PC-3 (cell line): ENCODE results near the gene CTRB1. TPM values are rescaled to one million over a fixed set of nuclear protein-coding genes. Genes with fewer than 3 reads are reported as not detected.
"Not testable (repeated sequence)": the region's sequence is repeated elsewhere in the genome, so short reads cannot be mapped to it uniquely, and the experiment has no call there.

Experiments used
- ATAC-seq: fragments of 200-7000 bp; cut with Tn5 transposase; 2 replicates; pipeline ENCODE4 v1.9.1; 2020; ENCODE audit warnings: mild to moderate bottlenecking, moderate library complexity
- BruUV-seq: library from RNA; stranded (reverse); fragments of 400-500 nt; replicated peaks from 2 replicates; lab custom pipeline; 2021; lab: Mats Ljungman, UMichigan
- CTCF ChIA-PET: fragments of 300-600 bp; sonication (Branson Sonifier 250); formaldehyde crosslinking; loops from one replicate; lab custom pipeline; 2022; ENCODE audit warnings: antibody characterized with exemption; lab: Charles Lee
- POLR2A ChIA-PET: fragments of 300-600 bp; sonication (Branson Sonifier 250); formaldehyde crosslinking; loops from one replicate; lab custom pipeline; 2022; ENCODE audit warnings: antibody characterized with exemption; ENCODE audit not compliant: unreplicated experiment; lab: Charles Lee
- DNase-seq: peaks from one replicate; pipeline ENCODE4 v3.0.0-alpha.2; 2015
- H2AFZ ChIP-seq: fragments of 300-600 bp; sonication (generic); 2 replicates; pipeline ENCODE4 v1.6.0; 2016; ENCODE audit warnings: antibody characterized with exemption, low read length
- H3F3A ChIP-seq: fragments of 300-600 bp; sonication (generic); one replicate; pipeline ENCODE4 v1.6.0; 2017; ENCODE audit warnings: antibody characterized with exemption, low read length, control low read depth, mild to moderate bottlenecking; ENCODE audit not compliant: unreplicated experiment
- H3K27ac ChIP-seq: fragments of 300-600 bp; sonication (generic); 2 replicates; pipeline ENCODE4 v1.5.1; 2016; ENCODE audit warnings: mild to moderate bottlenecking, low read length
- H3K27me3 ChIP-seq: fragments of 300-600 bp; sonication (generic); 2 replicates; pipeline ENCODE4 v1.6.1; 2016; ENCODE audit warnings: low read length, mixed read lengths
- H3K36me3 ChIP-seq: fragments of 300-600 bp; sonication (generic); 2 replicates; pipeline ENCODE4 v1.6.1; 2016; ENCODE audit warnings: low read depth, mixed run types, low read length, mixed read lengths
- H3K4me1 ChIP-seq: fragments of 300-600 bp; sonication (generic); 2 replicates; pipeline ENCODE4 v1.5.1; 2016; ENCODE audit warnings: low read length; ENCODE audit not compliant: insufficient read depth
- H3K4me2 ChIP-seq: fragments of 300-600 bp; sonication (generic); 2 replicates; pipeline ENCODE4 v1.6.0; 2016; ENCODE audit warnings: low read length
- H3K4me3 ChIP-seq: fragments of 300-600 bp; sonication (generic); 2 replicates; pipeline ENCODE4 v1.5.1; 2016; ENCODE audit warnings: mild to moderate bottlenecking, low read length, mixed read lengths
- H3K79me2 ChIP-seq: fragments of 300-600 bp; sonication (generic); 2 replicates; pipeline ENCODE4 v1.6.1; 2017; ENCODE audit warnings: low read length, mixed read lengths
- H3K9ac ChIP-seq: fragments of 300-600 bp; sonication (generic); 2 replicates; pipeline ENCODE4 v1.6.0; 2016; ENCODE audit warnings: mild to moderate bottlenecking, low read length
- H3K9me2 ChIP-seq: fragments of 300-600 bp; sonication (generic); replicated peaks from 2 replicates; pipeline ENCODE4 v1.6.1; 2016; ENCODE audit warnings: mixed run types, low read length, mixed read lengths
- H3K9me3 ChIP-seq: fragments of 300-600 bp; sonication (generic); 2 replicates; pipeline ENCODE4 v1.6.1; 2016; ENCODE audit warnings: low read length, mixed read lengths
- H4K20me1 ChIP-seq: fragments of 300-600 bp; sonication (generic); 2 replicates; pipeline ENCODE4 v1.6.1; 2016; ENCODE audit warnings: low read length, mixed read lengths
- CTCF ChIP-seq: fragments of 300-600 bp; sonication (generic); conservative IDR thresholded peaks from 2 replicates; pipeline ENCODE4 v1.5.1; 2017; ENCODE audit warnings: antibody characterized with exemption, low read depth, mild to moderate bottlenecking, low read length
- EZH2 ChIP-seq: fragments of 300-600 bp; sonication (generic); IDR thresholded peaks from one replicate; pipeline ENCODE4 v1.6.1; 2017; ENCODE audit warnings: antibody characterized with exemption, mild to moderate bottlenecking, low read length; ENCODE audit not compliant: unreplicated experiment
- EZH2phosphoT487 ChIP-seq: fragments of 300-600 bp; sonication (generic); IDR thresholded peaks from 2 replicates; pipeline ENCODE4 v1.6.1; 2018; ENCODE audit warnings: mild to moderate bottlenecking, antibody characterized with exemption, low read length, borderline replicate concordance
- intact Hi-C: fragments of 100-400 bp; cut with micrococcal nuclease; formaldehyde crosslinking; loops from 2 replicates; pipeline ENCODE4 v1.9.0; 2023
- total RNA-seq: library from RNA; depleted of rRNA; stranded (reverse); fragments of >200 nt; gene quantifications from 2 replicates; pipeline ENCODE4 v1.2.3, GENCODE V29; 2014

Gene CTRB1
- total RNA-seq, 1 experiment from 2014 or later = not detected

GRCh38 chr16:75219088-75219487, 300 bp downstream of the CTRB1 start:
- intact Hi-C loops = no loop called here
- DNase-seq = no peak
- H3K27ac ChIP-seq = no peak overlapping the region
- ChIA-PET POLR2A (no interaction called here), CTCF (no interaction called here)
- no peaks in the 10 kb centered on the region for H3K9me3 ChIP-seq
- H3K36me3 ChIP-seq = no peaks in the 10 kb centered on the region
- H4K20me1 ChIP-seq = no peaks in the 10 kb centered on the region
- no peaks in the 10 kb centered on the region for H3K79me2 ChIP-seq
- ATAC-seq = no peak
- H3K4me1 ChIP-seq = no peaks in the 10 kb centered on the region
- H3K27me3 ChIP-seq = no peaks in the 10 kb centered on the region
- H2AFZ ChIP-seq = no peak overlapping the region
- H3K4me3 ChIP-seq = no peak overlapping the region
- H3K4me2 ChIP-seq = no peak overlapping the region
- H3K9me2 ChIP-seq = no peaks in the 10 kb centered on the region
- no peak overlapping the region for H3K9ac ChIP-seq
- BruUV-seq = no TSS peak
- TF ChIP-seq CTCF (no peak), EZH2phosphoT487 (no peak), EZH2 (no peak)
- no peaks in the 10 kb centered on the region for H3F3A ChIP-seq

- Histone ChIP-seq H3F3A (no peaks in the 10 kb centered on the region), H3K36me3 (no peaks in the 10 kb centered on the region), H3K9me2 (no peaks in the 10 kb centered on the region), H3K79me2 (no peaks in the 10 kb centered on the region), H3K4me1 (no peaks in the 10 kb centered on the region), H2AFZ (no peak overlapping the region), H3K9ac (no peak overlapping the region), H3K27me3 (no peaks in the 10 kb centered on the region), H3K4me2 (no peak overlapping the region), H3K9me3 (no peaks in the 10 kb centered on the region), H3K27ac (no peak overlapping the region), H3K4me3 (no peak overlapping the region), H4K20me1 (no peaks in the 10 kb centered on the region)
- ChIA-PET POLR2A (no interaction called here), CTCF (no interaction called here)
- intact Hi-C loops = no loop called here
- ATAC-seq = no peak
- no peak for TF ChIP-seq EZH2phosphoT487
- no peak for TF ChIP-seq CTCF
- TF ChIP-seq EZH2 = no peak
- no TSS peak for BruUV-seq
- DNase-seq = no peak
Observed at GRCh38 chr16:75219838-75220237, 1.1 kb downstream of the CTRB1 start.

- intact Hi-C loops = no loop called here
- H2AFZ ChIP-seq = no peak overlapping the region
- no TSS peak for BruUV-seq
Observed at GRCh38 chr16:75222271-75222783, 3.5 kb downstream of the CTRB1 start.

GRCh38 chr16:75223129-75223528, 4.3 kb downstream of the CTRB1 start:
- H3K27ac ChIP-seq, H2AFZ ChIP-seq, POLR2A ChIA-PET, H3K9ac ChIP-seq, H3K4me2 ChIP-seq, H3K79me2 ChIP-seq, BruUV-seq, CTCF ChIA-PET, H3K9me2 ChIP-seq, H3K36me3 ChIP-seq, H3F3A ChIP-seq, H3K4me3 ChIP-seq, DNase-seq, H4K20me1 ChIP-seq, ATAC-seq, H3K27me3 ChIP-seq, H3K9me3 ChIP-seq, H3K4me1 ChIP-seq, intact Hi-C loops: not testable (repeated sequence)

More at GRCh38 chr16:75222271-75222783, 3.5 kb downstream of the CTRB1 start:
- Histone ChIP-seq H3K36me3 (no peaks in the 10 kb centered on the region), H3K27ac (no peak overlapping the region), H3K9ac (no peak overlapping the region), H3K4me3 (no peak overlapping the region), H3K9me2 (no peaks in the 10 kb centered on the region), H4K20me1 (no peaks in the 10 kb centered on the region), H3K79me2 (no peaks in the 10 kb centered on the region), H3K9me3 (no peaks in the 10 kb centered on the region), H3K27me3 (no peaks in the 10 kb centered on the region), H3K4me1 (no peaks in the 10 kb centered on the region), H3F3A (no peaks in the 10 kb centered on the region), H3K4me2 (no peak overlapping the region)
- TF ChIP-seq CTCF = no peak
- no peak for TF ChIP-seq EZH2
- TF ChIP-seq EZH2phosphoT487 = no peak
- CTCF ChIA-PET = no interaction called here
- POLR2A ChIA-PET = no interaction called here
- ATAC-seq (no peak), DNase-seq (no peak)
